Cerebellar cortex (tissue), 1 donor: Measurements from ENCODE around the gene ENDOU.
"Not testable (repeated sequence)": the region's sequence is repeated elsewhere in the genome, so short reads cannot be mapped to it uniquely, and the experiment has no call there.

ENCODE experiments used
- DNase-seq: peaks from one replicate; pipeline ENCODE4 v3.0.0-alpha.2; 2015; ENCODE audit warnings: low spot score

ENDOU gene

DNA sequence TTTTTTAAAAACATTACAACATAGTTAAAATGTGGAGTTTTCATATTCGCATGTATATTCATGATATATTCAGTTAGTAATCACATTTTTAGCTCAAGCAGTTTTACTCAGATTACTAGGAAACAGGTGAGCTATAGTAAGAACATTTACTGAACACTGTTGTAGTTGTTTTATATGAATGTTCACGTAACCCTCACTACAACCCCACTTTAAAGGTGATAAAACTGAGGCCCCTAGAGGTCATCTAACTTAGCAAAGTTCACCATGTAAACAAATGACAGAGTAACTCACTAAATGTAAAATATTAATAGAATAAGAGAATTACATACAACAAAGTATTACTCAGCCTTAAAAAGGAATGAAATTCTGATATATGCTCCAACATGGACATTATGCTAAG lies 45.5 kb downstream of the ENDOU start:
- no peak for DNase-seq

DNA sequence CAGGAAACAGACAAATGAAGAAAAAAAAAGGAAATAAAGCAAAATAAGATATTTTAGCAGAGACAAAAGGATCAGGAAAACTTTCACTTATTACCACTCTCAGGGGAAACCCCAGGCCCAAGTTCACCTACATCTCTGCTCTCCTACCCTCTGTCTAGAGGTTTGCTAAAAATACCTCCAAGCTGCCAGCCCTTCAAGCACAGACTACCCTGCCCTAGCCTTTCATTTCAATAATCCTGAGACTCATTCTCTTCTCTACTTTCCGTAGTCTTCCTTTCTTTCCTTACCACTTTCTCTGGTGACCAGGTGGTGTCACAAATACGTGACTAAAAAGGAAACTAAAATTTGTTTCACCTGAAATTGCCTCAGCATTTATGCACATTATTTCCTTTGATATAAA lies 53.2 kb downstream of the ENDOU start:
- no peak for DNase-seq

DNA sequence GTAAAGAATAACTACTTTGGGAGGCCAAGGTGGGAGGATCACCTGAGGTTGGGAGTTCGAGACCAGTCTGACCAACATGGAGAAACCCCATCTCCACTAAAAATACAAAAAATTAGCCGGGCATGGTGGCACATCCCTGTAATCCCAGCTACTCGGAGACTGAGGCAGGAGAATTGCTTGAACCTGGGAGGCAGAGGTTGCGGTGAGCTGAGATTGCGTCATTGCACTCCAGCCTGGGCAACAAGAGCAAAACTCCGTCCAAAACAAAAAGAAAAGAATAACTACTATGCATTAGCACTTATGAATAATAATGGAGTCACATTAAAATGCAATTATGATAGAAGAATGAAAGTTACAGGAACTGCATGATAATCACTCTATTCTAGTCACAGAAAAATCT lies 57.4 kb downstream of the ENDOU start:
- DNase-seq, result not testable (repeated sequence)
